ENCODE data around the gene KRTAP13-4. TPM values are rescaled to one million over a fixed set of nuclear protein-coding genes. Genes with fewer than 3 reads are reported as not detected.

The KRTAP13-4 gene
- polyA plus RNA-seq, 1 donor (not counting 4 experiments of a cell fraction or from before 2014, with no cell fraction given) = not detected

- H3K4me2 ChIP-seq (ENCODE audit: control insufficient read depth, extremely low read depth, insufficient read depth, low read depth, low read length) = no peak overlapping the region
- H3K79me2 ChIP-seq (ENCODE audit: control insufficient read depth, insufficient read depth, low read length) = no peaks in the 10 kb centered on the region
- DNase-seq (ENCODE audit: low read depth, low spot score) (no peak), FAIRE-seq (no peak)
- no peaks in the 10 kb centered on the region for H3K4me1 ChIP-seq (ENCODE audit: control insufficient read depth, extremely low read depth, insufficient read depth, low read length)
- no peaks in the 10 kb centered on the region for H4K20me1 ChIP-seq (ENCODE audit: control insufficient read depth, extremely low read depth, insufficient read depth, low read length)
- dilution Hi-C loops (cut with MboI; ENCODE audit: extremely low pct_ligation_motif_present, low sequenced_read_pairs) = no loop called here
- no peaks in the 10 kb centered on the region for H3K9me1 ChIP-seq (ENCODE audit: control insufficient read depth, extremely low read depth, insufficient read depth, low read length)
- H3K9me3 ChIP-seq (ENCODE audit: control insufficient read depth, low read depth, low read length) = no peaks in the 10 kb centered on the region
- no peaks in the 10 kb centered on the region for H3K36me3 ChIP-seq (ENCODE audit: control insufficient read depth in 2 of 2, extremely low read depth in 1 of 2, insufficient read depth in 2 of 2, low read length in 2 of 2)
- H3K27me3 ChIP-seq (ENCODE audit: control insufficient read depth, extremely low read depth, insufficient read depth, low read length) = no peaks in the 10 kb centered on the region
- H3K4me3 ChIP-seq (ENCODE audit: control insufficient read depth in 2 of 3, extremely low read depth in 1 of 3, insufficient read depth in 2 of 3, low read depth in 1 of 3, low read length in 3 of 3) = no peak overlapping the region
- TF ChIP-seq CTCF (optimal IDR thresholded peaks at IDR 0.05 in 1 of 3, IDR thresholded peaks at IDR 0.05 in 1 of 3, conservative IDR thresholded peaks at IDR 0.05 in 1 of 3; ENCODE audit: extremely low read depth in 1 of 3, insufficient read depth in 2 of 3, low read length in 3 of 3) = no peak
- TF ChIP-seq EZH2 (IDR thresholded peaks at IDR 0.05; ENCODE audit: low read length) = no peak
- no peak overlapping the region for H2AFZ ChIP-seq (ENCODE audit: control insufficient read depth, low read length)
- H3K27ac ChIP-seq (ENCODE audit: control insufficient read depth, insufficient read depth, low read length) = no peak overlapping the region
- no peak overlapping the region for H3K9ac ChIP-seq (ENCODE audit: control insufficient read depth, extremely low read depth, insufficient read depth, low read length)
Observed at GRCh38 chr21:30448514-30448913, 18.5 kb downstream of the KRTAP13-4 start.

GRCh38 chr21:30463713-30464112 lies 33.7 kb downstream of the KRTAP13-4 start:
- H3K27ac ChIP-seq (ENCODE audit: control insufficient read depth, insufficient read depth, low read length) = no peak overlapping the region
- FAIRE-seq (no peak), DNase-seq (ENCODE audit: low read depth, low spot score) (no peak)
- no peak overlapping the region for H3K4me3 ChIP-seq (ENCODE audit: control insufficient read depth in 2 of 3, extremely low read depth in 1 of 3, insufficient read depth in 2 of 3, low read depth in 1 of 3, low read length in 3 of 3)
- H3K4me1 ChIP-seq (ENCODE audit: control insufficient read depth, extremely low read depth, insufficient read depth, low read length) = no peaks in the 10 kb centered on the region
- no peaks in the 10 kb centered on the region for H3K36me3 ChIP-seq (ENCODE audit: control insufficient read depth in 2 of 2, extremely low read depth in 1 of 2, insufficient read depth in 2 of 2, low read length in 2 of 2)
- dilution Hi-C loops (cut with MboI; ENCODE audit: extremely low pct_ligation_motif_present, low sequenced_read_pairs) = no loop called here
- H3K9me1 ChIP-seq (ENCODE audit: control insufficient read depth, extremely low read depth, insufficient read depth, low read length) = no peaks in the 10 kb centered on the region
- H2AFZ ChIP-seq (ENCODE audit: control insufficient read depth, low read length) = no peak overlapping the region
- H3K9me3 ChIP-seq (ENCODE audit: control insufficient read depth, low read depth, low read length) = no peaks in the 10 kb centered on the region
- no peaks in the 10 kb centered on the region for H3K27me3 ChIP-seq (ENCODE audit: control insufficient read depth, extremely low read depth, insufficient read depth, low read length)
- no peaks in the 10 kb centered on the region for H3K79me2 ChIP-seq (ENCODE audit: control insufficient read depth, insufficient read depth, low read length)
- no peaks in the 10 kb centered on the region for H4K20me1 ChIP-seq (ENCODE audit: control insufficient read depth, extremely low read depth, insufficient read depth, low read length)
- H3K4me2 ChIP-seq (ENCODE audit: control insufficient read depth, extremely low read depth, insufficient read depth, low read depth, low read length) = no peak overlapping the region
- peak; percentile 48 to 75 (median 56) for TF ChIP-seq CTCF (optimal IDR thresholded peaks at IDR 0.05 in 1 of 3, IDR thresholded peaks at IDR 0.05 in 1 of 3, conservative IDR thresholded peaks at IDR 0.05 in 1 of 3; ENCODE audit: extremely low read depth in 1 of 3, insufficient read depth in 2 of 3, low read length in 3 of 3)
- no peak for TF ChIP-seq EZH2 (IDR thresholded peaks at IDR 0.05; ENCODE audit: low read length)
- no peak overlapping the region for H3K9ac ChIP-seq (ENCODE audit: control insufficient read depth, extremely low read depth, insufficient read depth, low read length)
